K562 (cell line): ENCODE data around the gene FAM171A2. TPM values are rescaled to one million over a fixed set of nuclear protein-coding genes. Genes with fewer than 3 reads are reported as not detected.

Experiments
- ATF1 ChIP-seq, 2 experiments: fragments of 450-650 bp in 1 of 2; IDR thresholded peaks; 2 replicates each; pipeline ENCODE4 v1.6.1; 2016; ENCODE audit warnings: missing compliant biosample characterization in 1 of 2, missing genetic modification characterization in 1 of 2
- ATF7 ChIP-seq: fragments of 450-650 bp; IDR thresholded peaks from 2 replicates; pipeline ENCODE4 v1.7.1; 2014; ENCODE audit warnings: mild to moderate bottlenecking, moderate library complexity
- E2F6 ChIP-seq, 2 experiments: IDR thresholded peaks; 2 replicates each; pipeline ENCODE4 v1.6.1; 2011; ENCODE audit warnings: borderline replicate concordance in 1 of 2, control low read depth in 1 of 2, low read depth in 1 of 2, low read length in 1 of 2, mild to moderate bottlenecking in 1 of 2, mixed read lengths in 1 of 2, moderate library complexity in 1 of 2; ENCODE audit not compliant: insufficient read depth in 1 of 2, insufficient read length in 1 of 2, poor library complexity in 1 of 2, severe bottlenecking in 1 of 2; ENCODE audit errors: extremely low read depth in 1 of 2
- EHMT2 ChIP-seq: fragments of 450-650 bp; IDR thresholded peaks from 2 replicates; pipeline ENCODE4 v1.6.1; 2018; ENCODE audit warnings: antibody characterized with exemption
- FOXP1 ChIP-seq: sonication (generic); formaldehyde crosslinking; IDR thresholded peaks from 2 replicates; pipeline ENCODE4 v1.8.0; 2022; ENCODE audit warnings: mild to moderate bottlenecking, missing genetic modification reagents
- HDAC1 ChIP-seq, 2 experiments: fragments of 450-650 bp; IDR thresholded peaks; 2 replicates each; pipeline ENCODE4 v1.6.1; 2016 to 2017; ENCODE audit warnings: inconsistent platforms in 1 of 2, mild to moderate bottlenecking in 1 of 2, moderate library complexity in 1 of 2
- HDAC8 ChIP-seq: fragments of 450-650 bp; IDR thresholded peaks from 2 replicates; pipeline ENCODE4 v1.6.1; 2016; ENCODE audit warnings: mild to moderate bottlenecking, missing genetic modification characterization, moderate library complexity, missing compliant biosample characterization
- KLF1 ChIP-seq: fragments of 450-650 bp; IDR thresholded peaks from 2 replicates; pipeline ENCODE4 v1.6.1; 2016; ENCODE audit warnings: missing genetic modification characterization, missing compliant biosample characterization
- LCOR ChIP-seq: sonication (generic); formaldehyde crosslinking; IDR thresholded peaks from 2 replicates; pipeline ENCODE4 v1.8.0; 2022; ENCODE audit warnings: mild to moderate bottlenecking, missing genetic modification reagents
- MAZ ChIP-seq, 2 experiments: fragments of 450-650 bp in 1 of 2; sonication (generic) in 1 of 2; formaldehyde crosslinking; IDR thresholded peaks in 1 of 2; conservative IDR thresholded peaks in 1 of 2; 2 replicates each; pipeline versions ENCODE4 v1.4.0 to v1.5.0; 2020; ENCODE audit warnings: mild to moderate bottlenecking in 1 of 2, missing genetic modification reagents in 1 of 2
- MIER1 ChIP-seq: fragments of 450-650 bp; IDR thresholded peaks from 2 replicates; pipeline ENCODE4 v1.6.1; 2016; ENCODE audit warnings: antibody characterized with exemption, mild to moderate bottlenecking, low read depth
- MYC ChIP-seq, 2 experiments: fragments of 250-450 bp in 1 of 2; sonication (Bioruptor Pico) in 1 of 2; IDR thresholded peaks; 2 replicates each; pipeline versions ENCODE4 v1.5.1 to v1.6.1; 2012 to 2021; ENCODE audit warnings: low read depth in 2 of 2, borderline replicate concordance in 1 of 2, improper control_type of control experiment in 1 of 2, low read length in 1 of 2, mild to moderate bottlenecking in 1 of 2, moderate library complexity in 1 of 2
- NCOA6 ChIP-seq: fragments of 450-650 bp; IDR thresholded peaks from 2 replicates; pipeline ENCODE4 v1.6.1; 2017; ENCODE audit warnings: mild to moderate bottlenecking
- NR0B1 ChIP-seq: fragments of 450-650 bp; IDR thresholded peaks from one replicate; pipeline ENCODE4 v1.6.1; 2018; ENCODE audit warnings: mild to moderate bottlenecking, moderate library complexity; ENCODE audit not compliant: partially characterized antibody
- RNF2 ChIP-seq: sonication (generic); IDR thresholded peaks from 2 replicates; pipeline ENCODE4 v1.6.1; 2016
- TCF7L2 ChIP-seq: fragments of 150-350 bp; IDR thresholded peaks from 2 replicates; pipeline ENCODE4 v1.6.1; 2016; ENCODE audit warnings: low read depth, mild to moderate bottlenecking, low read length, moderate library complexity
- ZNF133 ChIP-seq: fragments of 250-450 bp; sonication (Bioruptor Pico); IDR thresholded peaks from 2 replicates; pipeline ENCODE4 v1.4.0; 2020; ENCODE audit warnings: mild to moderate bottlenecking
- ZNF395 ChIP-seq: fragments of 200-800 bp; sonication (Bioruptor generic); IDR thresholded peaks from 2 replicates; pipeline ENCODE4 v1.6.1; 2017; ENCODE audit warnings: missing genetic modification characterization, missing compliant biosample characterization
- ZNF644 ChIP-seq: fragments of 200-800 bp; sonication (Bioruptor generic); IDR thresholded peaks from 2 replicates; pipeline ENCODE4 v1.6.1; 2016; ENCODE audit warnings: low read depth, missing genetic modification characterization, missing compliant biosample characterization
- polyA plus RNA-seq, 8 experiments: library from polyadenylated mRNA; depleted of rRNA in 4 of 8; stranded (reverse) in 5 of 8; unstranded in 3 of 8; fragments of >200 nt; fragmentation: Nextera tagmentation in 2 of 8; fragmentation: Illumina TruSeq in 1 of 8; extraction: Ambion mirVana in 2 of 8; extraction: Trizol in 1 of 8; gene quantifications; 2 replicates each; pipeline versions ENCODE4 v1.2.1 to v1.2.3, GENCODE V29; 2011 to 2014; ENCODE audit warnings: inconsistent platforms in 1 of 8, missing spikeins in 1 of 8
- total RNA-seq, 7 experiments: library from RNA; depleted of rRNA in 6 of 7; stranded (reverse); fragments of >200 nt in 6 of 7; fragmentation: Illumina TruSeq in 2 of 7; extraction: Trizol in 2 of 7; gene quantifications; 2 replicates each; pipeline versions ENCODE4 v1.2.1 to v1.2.3, GENCODE V29; 2011 to 2021; ENCODE audit warnings: low replicate concordance in 1 of 7
- TF ChIP-seq, protein P1 (sequence below): fragments of 250-450 bp; sonication (Bioruptor Pico); IDR thresholded peaks from 2 replicates; pipeline ENCODE4 v1.4.0; 2020; ENCODE audit warnings: mild to moderate bottlenecking, moderate library complexity, borderline replicate concordance

The FAM171A2 gene
- total and polyA plus RNA-seq, 9 of the 15 experiments (the other 6 are each of a cell fraction or from before 2014, with no cell fraction given) = 0.10 to 10.2 (median 2.0) TPM; not detected in 1

DNA sequence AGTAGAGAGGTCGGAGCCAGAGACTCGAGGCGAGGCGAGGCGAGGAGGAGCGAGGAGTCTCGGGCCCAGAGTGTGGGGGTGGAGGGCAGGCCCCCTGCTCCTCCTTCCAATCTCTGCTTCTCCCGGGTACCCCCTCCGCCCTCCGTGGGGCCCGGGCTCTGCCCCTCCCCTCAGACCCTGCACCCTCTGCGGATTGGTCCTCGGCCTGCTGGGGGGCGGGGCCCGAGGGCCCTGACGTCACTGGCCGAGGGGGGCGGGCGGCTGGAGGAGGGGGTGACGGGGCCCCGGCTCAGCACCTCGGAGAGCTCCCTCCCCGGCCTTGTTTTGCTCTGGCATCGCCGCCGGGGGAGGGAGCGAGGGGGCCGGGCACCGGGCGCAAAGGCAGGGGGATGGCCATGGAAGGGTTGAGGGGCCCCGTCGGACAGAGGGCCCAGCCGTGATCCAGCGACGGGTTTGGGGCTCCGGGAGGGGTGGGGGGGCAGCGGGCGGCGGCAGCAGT, 55.3 kb downstream of the FAM171A2 start, which contains the start of gene RUNDC3A (continued):
- TF ChIP-seq, protein P1, sequence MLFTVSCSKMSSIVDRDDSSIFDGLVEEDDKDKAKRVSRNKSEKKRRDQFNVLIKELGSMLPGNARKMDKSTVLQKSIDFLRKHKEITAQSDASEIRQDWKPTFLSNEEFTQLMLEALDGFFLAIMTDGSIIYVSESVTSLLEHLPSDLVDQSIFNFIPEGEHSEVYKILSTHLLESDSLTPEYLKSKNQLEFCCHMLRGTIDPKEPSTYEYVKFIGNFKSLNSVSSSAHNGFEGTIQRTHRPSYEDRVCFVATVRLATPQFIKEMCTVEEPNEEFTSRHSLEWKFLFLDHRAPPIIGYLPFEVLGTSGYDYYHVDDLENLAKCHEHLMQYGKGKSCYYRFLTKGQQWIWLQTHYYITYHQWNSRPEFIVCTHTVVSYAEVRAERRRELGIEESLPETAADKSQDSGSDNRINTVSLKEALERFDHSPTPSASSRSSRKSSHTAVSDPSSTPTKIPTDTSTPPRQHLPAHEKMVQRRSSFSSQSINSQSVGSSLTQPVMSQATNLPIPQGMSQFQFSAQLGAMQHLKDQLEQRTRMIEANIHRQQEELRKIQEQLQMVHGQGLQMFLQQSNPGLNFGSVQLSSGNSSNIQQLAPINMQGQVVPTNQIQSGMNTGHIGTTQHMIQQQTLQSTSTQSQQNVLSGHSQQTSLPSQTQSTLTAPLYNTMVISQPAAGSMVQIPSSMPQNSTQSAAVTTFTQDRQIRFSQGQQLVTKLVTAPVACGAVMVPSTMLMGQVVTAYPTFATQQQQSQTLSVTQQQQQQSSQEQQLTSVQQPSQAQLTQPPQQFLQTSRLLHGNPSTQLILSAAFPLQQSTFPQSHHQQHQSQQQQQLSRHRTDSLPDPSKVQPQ (CRISPR knock-in tag) = no peak
- TF ChIP-seq MIER1 (peak; percentile 91), ATF7 (peak; percentile 84), NR0B1 (no peak), ZNF395 (peak; percentile 80; the same call in 1 of the 2 replicates), HDAC1 (IDR thresholded peaks at IDR 0.05) (peak in 1 of 2 experiments; percentile 45; a peak in 1 of 4 replicates), HDAC8 (tag) (no peak), KLF1 (tag) (no peak), RNF2 (no peak), ZNF644 (0 out of 2 replicates have a peak, but pooled peaks have one; percentile 41), MAZ (CRISPR knock-in tag; conservative IDR thresholded peaks at IDR 0.05 in 1 of 2, IDR thresholded peaks at IDR 0.05 in 1 of 2) (peak; percentile 79 to 94), FOXP1 (CRISPR knock-in tag) (peak; percentile 62; the same call in 1 of the 2 replicates), TCF7L2 (no peak), EHMT2 (peak; percentile 97), ATF1 (CRISPR knock-in tag; IDR thresholded peaks at IDR 0.05) (peak; percentile 64), ATF1 (tag; IDR thresholded peaks at IDR 0.05) (peak; percentile 91), MYC (IDR thresholded peaks at IDR 0.05; ENCODE audit: low read depth, low read length) (no peak), MYC (CRISPR knock-in tag; IDR thresholded peaks at IDR 0.05; ENCODE audit: borderline replicate concordance, low read depth) (no peak), E2F6 (IDR thresholded peaks at IDR 0.05; ENCODE audit: borderline replicate concordance in 1 of 2, extremely low read depth in 1 of 2, insufficient read depth in 1 of 2, insufficient read length in 1 of 2, low read depth in 1 of 2, low read length in 1 of 2, poor library complexity in 1 of 2, severe bottlenecking in 1 of 2) (peak in 1 of 2 experiments; percentile 25), NCOA6 (no peak), LCOR (CRISPR knock-in tag) (peak; percentile 57; the same call in 1 of the 2 replicates), ZNF133 (CRISPR knock-in tag) (no peak)
